Activated CD4-positive, alpha-beta T cell treated with anti-CD3 and anti-CD28 coated beads for 36 hours (primary cell): Measurements from ENCODE around the gene MALT1. TPM values are rescaled to one million over a fixed set of nuclear protein-coding genes. Genes with fewer than 3 reads are reported as not detected.

ENCODE experiments used
- ATAC-seq: fragments of 200-7000 bp; cut with Tn5 transposase; one replicate; pipeline ENCODE4 v1.10.0; 2021; ENCODE audit warnings: mild to moderate bottlenecking, moderate library complexity
- CTCF ChIA-PET: fragments of 350-600 bp; sonication (Branson Sonifier 250); formaldehyde crosslinking; loops from one replicate; lab custom pipeline; 2021; ENCODE audit warnings: antibody characterized with exemption; lab: Charles Lee
- POLR2A ChIA-PET: fragments of 350-600 bp; sonication (Branson Sonifier 250); formaldehyde crosslinking; loops from one replicate; lab custom pipeline; 2021; ENCODE audit warnings: antibody characterized with exemption, inconsistent platforms; lab: Charles Lee
- DNase-seq: peaks from one replicate; pipeline ENCODE4 v3.0.0-alpha.2; 2020
- H3K27ac Mint-ChIP-seq: one replicate; pipeline ENCODE4 v1.8.0; 2021; ENCODE audit warnings: mixed read lengths
- H3K27me3 Mint-ChIP-seq: one replicate; pipeline ENCODE4 v1.8.0; 2021; ENCODE audit warnings: mixed read lengths
- H3K36me3 Mint-ChIP-seq: one replicate; pipeline ENCODE4 v1.8.0; 2021; ENCODE audit warnings: low read depth, mixed read lengths
- H3K4me1 Mint-ChIP-seq: one replicate; pipeline ENCODE4 v1.8.0; 2021; ENCODE audit warnings: mixed read lengths
- H3K4me3 Mint-ChIP-seq: one replicate; pipeline ENCODE4 v1.8.0; 2021; ENCODE audit warnings: mild to moderate bottlenecking, moderate library complexity, mixed read lengths
- H3K9me3 Mint-ChIP-seq: one replicate; pipeline ENCODE4 v1.8.0; 2021; ENCODE audit warnings: low read depth, mixed read lengths
- intact Hi-C, 2 experiments: fragments of 100-400 bp; cut with DNase I in 1 of 2; cut with micrococcal nuclease in 1 of 2; formaldehyde crosslinking; loops; one replicate each; pipeline versions ENCODE4 v1.14.2 to v1.15.1; 2022 to 2024; cut with DNase I, micrococcal nuclease
- total RNA-seq, 2 experiments: library from RNA; stranded (reverse); gene quantifications; one replicate each; pipeline ENCODE4 v1.2.3, GENCODE V29; 2021

MALT1 gene
- total RNA-seq, 2 experiments from 2014 or later: 39.3 to 40.5 TPM

- Mint-ChIP-seq H3K27me3 (no peaks in the 10 kb centered on the region), H3K27ac (peak overlapping the region; percentile 59), H3K9me3 (no peaks in the 10 kb centered on the region), H3K36me3 (peaks cover 35% of the 10 kb centered on the region), H3K4me3 (no peak overlapping the region), H3K4me1 (peaks cover 44% of the 10 kb centered on the region)
- POLR2A ChIA-PET: no interaction called here
- intact Hi-C loops: no loop called here
- ATAC-seq: peak; percentile 63
- no peak for DNase-seq
- CTCF ChIA-PET: no interaction called here
These were observed 43.0 kb downstream of the MALT1 start for GRCh38 chr18:58714259-58714658.

DNA sequence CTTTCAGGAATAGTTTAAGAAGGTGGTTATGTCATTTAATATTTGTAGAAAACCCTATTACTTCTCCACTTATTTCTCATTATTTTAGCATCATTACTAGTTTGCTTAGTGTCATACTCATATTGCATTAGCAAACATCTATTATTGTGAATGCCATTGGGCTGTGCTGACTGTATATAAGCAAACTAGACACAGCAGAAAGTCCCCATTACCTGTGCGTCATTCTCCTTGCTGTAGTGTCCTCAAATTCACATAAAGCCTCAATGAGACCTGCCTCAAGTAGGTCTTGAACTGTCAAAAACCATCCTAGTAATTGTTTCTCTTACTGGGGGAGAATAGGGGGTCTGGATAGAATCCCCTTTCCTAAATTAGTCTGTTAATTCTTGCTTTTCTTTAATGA is 43.6 kb downstream of the MALT1 start:
- DNase-seq (no peak), ATAC-seq (peak; percentile 47)
- Mint-ChIP-seq H3K27ac (peak overlapping the region; percentile 59), H3K36me3 (peaks cover 34% of the 10 kb centered on the region), H3K4me1 (peaks cover 44% of the 10 kb centered on the region), H3K4me3 (no peak overlapping the region), H3K9me3 (no peaks in the 10 kb centered on the region), H3K27me3 (no peaks in the 10 kb centered on the region)
- intact Hi-C loops: no loop called here
- ChIA-PET POLR2A (no interaction called here), CTCF (interaction anchor here (0.7 kb wide), 1 partner anchor 173 kb away, joined by 3 read pairs; no protein-coding TSS in a partner anchor)

DNA sequence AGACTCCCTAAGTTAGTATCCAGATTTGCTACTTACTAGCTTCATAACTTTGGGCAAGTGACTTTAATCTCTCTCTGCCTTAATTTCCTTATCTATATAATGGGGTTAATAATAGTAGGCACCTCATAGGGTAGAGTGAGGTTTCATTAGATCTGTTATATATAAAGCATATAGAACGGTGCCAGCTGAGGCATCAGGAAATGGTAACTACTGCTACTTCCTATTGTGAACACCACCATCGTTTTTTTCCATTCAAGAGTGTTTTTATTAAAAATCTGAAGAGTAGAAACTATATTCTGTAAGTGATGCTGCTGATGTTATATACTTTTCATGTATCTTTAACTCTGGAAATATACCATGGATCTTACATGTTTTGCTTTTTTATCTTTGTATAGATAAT is 44.3 kb downstream of the MALT1 start:
- ATAC-seq: no peak
- H3K9me3 Mint-ChIP-seq: no peaks in the 10 kb centered on the region
- peak overlapping the region; percentile 81 for H3K27ac Mint-ChIP-seq
- ChIA-PET CTCF (interaction anchor here (0.7 to 1.1 kb wide), 2 partner anchors 12 to 174 kb away, joined by 3 to 4 read pairs; no protein-coding TSS in a partner anchor), POLR2A (no interaction called here)
- no peaks in the 10 kb centered on the region for H3K27me3 Mint-ChIP-seq
- intact Hi-C loops: no loop called here
- H3K4me1 Mint-ChIP-seq: peaks cover 44% of the 10 kb centered on the region
- no peak for DNase-seq
- H3K36me3 Mint-ChIP-seq: peaks cover 37% of the 10 kb centered on the region
- H3K4me3 Mint-ChIP-seq: no peak overlapping the region

GRCh38 chr18:58716060-58716756 is 44.9 kb downstream of the MALT1 start:
- peaks cover 46% of the 10 kb centered on the region for H3K4me1 Mint-ChIP-seq

DNA sequence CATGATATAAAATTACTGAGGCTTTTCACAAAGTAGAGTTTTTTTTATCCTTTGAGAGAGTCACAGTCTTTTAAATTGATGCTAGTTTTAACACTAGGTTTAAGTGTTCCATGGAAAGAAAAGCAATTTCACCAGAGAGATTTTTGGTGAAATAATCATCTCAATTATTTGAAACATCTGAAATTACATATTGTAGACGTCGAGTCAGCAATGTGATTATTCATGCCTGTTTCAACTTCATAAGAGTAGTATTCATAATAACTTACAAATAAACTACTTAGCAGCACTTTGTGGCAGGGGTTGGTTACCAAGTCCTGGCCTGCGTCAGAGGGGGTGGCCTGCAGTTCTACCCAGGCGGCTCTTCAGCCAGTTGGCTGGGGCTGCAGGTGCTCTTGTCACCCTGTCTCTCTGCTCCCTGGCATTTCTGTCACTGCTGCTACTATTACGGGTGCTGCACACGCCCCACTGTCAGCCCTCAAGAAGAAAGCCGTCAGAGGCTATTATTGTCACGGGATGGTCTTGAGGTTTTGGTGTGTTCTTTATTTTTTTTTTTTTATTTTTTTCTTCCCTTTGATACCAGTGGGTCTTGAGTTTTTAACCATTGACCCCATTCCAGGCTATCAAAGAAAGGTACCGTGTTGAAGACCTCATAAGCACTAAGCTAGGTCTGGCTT is 50.4 kb downstream of the MALT1 start:
- H3K27ac Mint-ChIP-seq: no peak overlapping the region
- POLR2A ChIA-PET: no interaction called here

More at GRCh38 chr18:58716060-58716756, 44.9 kb downstream of the MALT1 start:
- Mint-ChIP-seq H3K36me3 (peaks cover 36% of the 10 kb centered on the region), H3K27ac (peak overlapping the region; percentile 81), H3K9me3 (no peaks in the 10 kb centered on the region), H3K27me3 (no peaks in the 10 kb centered on the region), H3K4me3 (no peak overlapping the region)
- intact Hi-C loops: no loop called here
- ATAC-seq (peak; percentile 76), DNase-seq (no peak)
- ChIA-PET POLR2A (interaction anchor here (0.6 kb wide), 1 partner anchor 604 kb away, joined by 3 read pairs; no protein-coding TSS in a partner anchor), CTCF (interaction anchor here (1.1 to 1.5 kb wide), 2 partner anchors 11 to 48 kb away, joined by 3 to 4 read pairs; no protein-coding TSS in a partner anchor)

DNA sequence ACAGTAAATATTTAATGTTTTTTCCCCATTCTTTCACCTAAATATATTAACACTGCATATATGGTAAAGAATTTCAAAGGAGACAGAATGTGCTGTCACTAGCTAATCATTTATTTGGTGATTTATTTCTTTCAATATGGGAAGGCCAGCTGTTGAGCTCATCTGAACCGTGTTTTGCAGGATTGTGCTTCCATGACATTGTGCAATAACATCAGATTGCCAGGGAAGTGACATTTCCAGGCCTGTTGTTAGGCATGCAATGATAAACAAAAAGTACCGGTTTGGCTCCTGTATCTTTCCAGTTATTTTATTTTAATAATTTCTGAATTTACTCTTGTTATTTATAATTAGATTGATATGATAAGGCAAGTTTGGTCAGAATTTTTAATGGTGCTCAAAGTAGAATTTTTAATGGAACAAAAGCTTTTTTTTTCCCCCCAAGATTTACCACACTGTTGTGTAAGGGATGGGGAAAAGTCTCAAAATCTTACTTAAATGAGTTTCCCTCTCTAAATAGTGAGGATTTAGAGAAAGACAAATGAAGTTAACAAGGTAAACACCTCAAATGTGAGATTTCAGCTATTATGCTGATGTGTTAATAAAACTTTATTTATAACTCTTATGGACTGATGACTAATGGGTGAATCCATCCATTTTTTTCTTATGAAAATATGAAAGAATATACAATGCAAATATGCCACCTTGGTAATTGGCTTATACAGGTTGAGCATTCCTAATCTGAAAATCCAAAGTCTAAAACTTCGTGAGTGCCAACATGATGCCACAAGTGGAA is 52.7 kb downstream of the MALT1 start:
- Mint-ChIP-seq H3K27me3 (no peaks in the 10 kb centered on the region), H3K9me3 (no peaks in the 10 kb centered on the region), H3K4me3 (no peak overlapping the region), H3K27ac (no peak overlapping the region), H3K4me1 (peaks cover 5% of the 10 kb centered on the region), H3K36me3 (peaks cover 14% of the 10 kb centered on the region)
- CTCF ChIA-PET: interaction anchor here (0.5 to 2.3 kb wide), 2 partner anchors 194 to 430 kb away, joined by 3 to 6 read pairs; no protein-coding TSS in a partner anchor
- intact Hi-C loops: no loop called here
- POLR2A ChIA-PET: no interaction called here
- DNase-seq: no peak
- ATAC-seq: no peak

More for the DNA sequence above, 50.4 kb downstream of the MALT1 start:
- no peaks in the 10 kb centered on the region for H3K27me3 Mint-ChIP-seq
- peak; percentile 15 for DNase-seq
- ATAC-seq: peak; percentile 9
- H3K9me3 Mint-ChIP-seq: no peaks in the 10 kb centered on the region
- intact Hi-C loops: no loop called here
- peaks cover 20% of the 10 kb centered on the region for H3K36me3 Mint-ChIP-seq
- no peak overlapping the region for H3K4me3 Mint-ChIP-seq
- CTCF ChIA-PET: no interaction called here
- peaks cover 10% of the 10 kb centered on the region for H3K4me1 Mint-ChIP-seq

GRCh38 chr18:58726671-58727070 is 55.4 kb downstream of the MALT1 start:
- ATAC-seq (no peak), DNase-seq (no peak)
- no peak overlapping the region for H3K27ac Mint-ChIP-seq
- peaks cover 2% of the 10 kb centered on the region for H3K4me1 Mint-ChIP-seq
- intact Hi-C loops: no loop called here
- POLR2A ChIA-PET: no interaction called here
- CTCF ChIA-PET: interaction anchor here (0.6 to 2.4 kb wide), 4 partner anchors 27 to 250 kb away, joined by 3 to 13 read pairs (median 4); no protein-coding TSS in a partner anchor
- peaks cover 18% of the 10 kb centered on the region for H3K36me3 Mint-ChIP-seq
- no peaks in the 10 kb centered on the region for H3K27me3 Mint-ChIP-seq
- no peaks in the 10 kb centered on the region for H3K9me3 Mint-ChIP-seq
- no peak overlapping the region for H3K4me3 Mint-ChIP-seq

- H3K27ac Mint-ChIP-seq: no peak overlapping the region
- intact Hi-C loops: no loop called here
- DNase-seq: no peak
- no peaks in the 10 kb centered on the region for H3K27me3 Mint-ChIP-seq
- no peaks in the 10 kb centered on the region for H3K9me3 Mint-ChIP-seq
- POLR2A ChIA-PET: no interaction called here
- no peak for ATAC-seq
- peaks cover 5% of the 10 kb centered on the region for H3K4me1 Mint-ChIP-seq
- CTCF ChIA-PET: interaction anchor here (0.8 to 2.4 kb wide), 2 partner anchors 12 to 36 kb away, joined by 4 to 13 read pairs; no protein-coding TSS in a partner anchor
- H3K36me3 Mint-ChIP-seq: peaks cover 18% of the 10 kb centered on the region
- H3K4me3 Mint-ChIP-seq: no peak overlapping the region
These were observed 56.7 kb downstream of the MALT1 start for GRCh38 chr18:58727776-58728500.

DNA sequence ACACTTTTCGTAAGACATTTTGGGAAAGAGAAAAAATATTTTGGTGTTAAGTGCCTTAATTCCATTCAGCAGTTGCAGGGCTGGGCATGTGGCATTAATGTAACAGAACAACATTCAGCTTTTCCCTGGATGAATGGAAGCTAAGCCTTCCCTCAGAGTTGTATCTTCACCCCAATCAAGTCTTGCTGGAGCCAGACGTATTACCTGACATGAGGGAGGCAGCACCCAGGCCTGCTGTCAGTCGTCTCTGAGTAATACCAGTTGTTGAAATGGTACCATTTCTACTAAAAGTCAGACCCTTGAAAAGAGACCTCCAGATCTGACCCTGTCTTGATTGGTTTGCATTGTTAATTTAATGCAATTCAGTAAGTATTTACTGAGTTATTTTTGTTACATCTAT is 57.5 kb downstream of the MALT1 start:
- intact Hi-C loops: no loop called here
- H3K27me3 Mint-ChIP-seq: no peaks in the 10 kb centered on the region

GRCh38 chr18:58730618-58731017 is 59.4 kb downstream of the MALT1 start:
- intact Hi-C loops: no loop called here
- DNase-seq (no peak), ATAC-seq (no peak)
- no peaks in the 10 kb centered on the region for H3K9me3 Mint-ChIP-seq
- H3K27ac Mint-ChIP-seq: no peak overlapping the region
- ChIA-PET POLR2A (interaction anchor here (0.7 kb wide), 1 partner anchor 100 kb away, joined by 3 read pairs; no protein-coding TSS in a partner anchor), CTCF (interaction anchor here (0.7 kb wide), 1 partner anchor 130 kb away, joined by 4 read pairs; no protein-coding TSS in a partner anchor)
- peaks cover 10% of the 10 kb centered on the region for H3K4me1 Mint-ChIP-seq
- H3K36me3 Mint-ChIP-seq: peaks cover 28% of the 10 kb centered on the region
- no peak overlapping the region for H3K4me3 Mint-ChIP-seq
- H3K27me3 Mint-ChIP-seq: no peaks in the 10 kb centered on the region

More for the DNA sequence above, 57.5 kb downstream of the MALT1 start:
- Mint-ChIP-seq H3K36me3 (peaks cover 20% of the 10 kb centered on the region), H3K4me3 (no peak overlapping the region), H3K4me1 (peaks cover 5% of the 10 kb centered on the region), H3K9me3 (no peaks in the 10 kb centered on the region), H3K27ac (no peak overlapping the region)
- ChIA-PET POLR2A (no interaction called here), CTCF (no interaction called here)
- no peak for DNase-seq
- ATAC-seq: no peak
